Cerebellar nuclear complex (tissue), 1 donor: Measurements from ENCODE around the gene CMTM8.

Experiments used
- DNase-seq, 2 experiments: peaks; one replicate each; lab custom pipeline; 2025; lab: John Stamatoyannopoulos, UW

CMTM8 gene

DNA sequence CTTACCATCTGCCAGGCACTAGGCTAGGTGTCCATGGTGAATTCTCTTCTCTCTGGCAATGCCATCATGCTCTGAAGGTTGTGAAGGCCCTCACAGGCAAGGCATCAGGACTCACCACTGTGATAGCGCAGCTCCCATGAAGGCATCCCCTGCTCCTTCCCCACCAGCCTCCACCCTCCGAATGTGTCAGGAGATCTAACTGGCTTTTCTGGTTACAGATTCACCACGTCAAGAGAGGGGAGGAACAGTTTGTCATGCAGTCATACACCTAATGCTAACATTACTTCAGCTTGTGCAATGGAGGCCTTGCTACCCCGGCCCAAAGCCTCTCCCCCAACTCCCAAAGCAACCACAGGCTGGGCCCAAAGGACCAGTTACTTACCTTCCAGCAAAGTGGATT lies 8.9 kb upstream of the CMTM8 start:
- DNase-seq, result no peak

DNA sequence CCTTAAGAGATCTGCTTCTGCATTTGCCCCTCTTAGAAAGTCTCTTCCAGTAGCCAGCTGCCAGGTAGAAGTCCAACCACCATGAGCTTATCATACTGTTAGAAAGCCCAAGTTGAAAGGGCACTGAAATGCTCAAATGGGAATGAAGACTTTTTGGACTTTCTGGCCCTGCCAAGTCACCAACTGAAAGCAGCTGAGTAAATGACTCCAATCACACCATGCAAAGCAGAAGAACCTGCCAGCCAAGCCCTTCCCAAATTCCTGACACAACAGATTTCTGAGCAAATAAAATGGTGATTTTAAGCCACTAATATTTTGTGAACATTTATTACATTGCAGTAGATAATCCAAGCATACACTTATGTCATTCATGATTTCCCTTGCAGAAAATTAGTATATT lies 2.1 kb upstream of the CMTM8 start:
- DNase-seq, result no peak

DNA sequence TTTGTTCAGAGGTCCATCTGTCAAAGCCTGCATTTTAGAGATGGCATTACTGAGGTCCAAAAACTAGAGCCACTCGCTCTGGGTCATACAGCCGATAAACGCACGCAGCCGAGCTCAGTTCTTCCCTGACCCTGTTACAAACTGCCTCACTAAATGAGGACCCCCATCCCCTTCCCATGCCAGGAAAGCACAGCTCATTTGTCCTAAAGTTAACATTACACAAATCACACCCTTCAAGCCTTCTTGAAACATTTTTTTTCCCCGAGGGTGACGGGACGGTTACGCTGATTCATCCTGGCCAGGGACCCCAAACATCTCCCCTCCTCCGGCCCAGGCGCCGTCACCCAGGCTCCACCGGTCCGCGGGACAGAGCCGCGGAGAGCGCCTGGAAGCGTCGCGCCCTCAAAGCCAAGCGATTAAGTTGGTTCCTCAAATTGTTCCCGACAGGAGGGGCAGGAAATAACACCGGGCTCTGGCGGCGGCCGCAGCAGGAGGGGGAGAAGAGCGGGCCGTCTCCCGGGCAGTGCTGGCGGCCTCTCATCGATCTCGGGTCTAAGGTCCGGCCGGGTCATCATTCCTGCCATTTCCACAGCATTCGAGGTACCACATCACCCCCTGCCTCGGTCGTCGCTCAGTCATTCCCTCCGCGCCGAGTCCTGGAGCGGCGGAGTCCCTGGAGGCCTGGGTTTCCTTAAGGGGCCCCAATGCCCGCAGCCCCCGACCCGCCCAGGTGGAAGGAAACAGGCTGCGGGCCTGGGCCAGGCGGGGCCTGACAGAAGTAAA lies 619 bp upstream of the CMTM8 start:
- no peak for DNase-seq

GRCh38 chr3:32239307-32240158 lies 1.1 kb downstream of the CMTM8 start:
- DNase-seq, result no peak

DNA sequence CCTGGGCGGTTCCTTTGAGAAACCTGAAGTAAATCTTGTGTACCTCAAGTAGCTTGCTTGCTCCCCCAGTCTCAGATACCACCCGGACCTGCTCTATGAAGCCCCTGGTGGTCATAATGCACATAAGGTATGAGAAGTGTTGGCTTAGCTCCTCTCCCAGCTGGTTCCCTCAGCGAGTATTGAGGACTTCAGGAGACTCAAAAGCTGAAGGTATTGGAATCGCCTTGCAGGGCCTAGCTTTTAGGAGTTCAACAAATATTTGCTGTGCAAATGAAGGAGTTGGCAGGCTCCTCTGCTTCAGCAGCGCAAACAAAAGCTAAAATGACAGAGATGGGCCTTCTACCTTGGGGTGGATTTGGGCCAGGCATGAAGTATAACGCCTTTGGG lies 1.7 kb downstream of the CMTM8 start:
- no peak for DNase-seq

- no peak for DNase-seq
These were observed 2.6 kb downstream of the CMTM8 start for GRCh38 chr3:32241100-32241499.

DNA sequence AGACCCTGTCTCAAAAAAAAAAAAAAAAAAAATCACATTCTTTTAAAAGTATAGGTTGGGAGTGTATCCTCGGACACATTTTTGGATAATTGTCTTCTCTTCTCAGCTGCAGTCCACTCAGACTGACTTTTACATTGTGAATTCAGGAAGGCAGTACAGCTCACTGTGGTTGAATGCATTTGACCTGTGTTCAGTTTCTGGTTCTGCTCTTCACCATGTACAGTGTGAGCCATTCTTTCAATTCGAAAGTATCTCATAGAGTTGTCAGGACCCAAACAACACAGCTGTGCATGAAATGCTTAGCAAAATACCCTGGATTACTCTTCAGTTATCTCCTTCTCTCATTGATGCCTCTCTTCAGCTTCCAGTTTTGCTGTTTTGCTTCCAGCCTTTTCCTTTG lies 5.0 kb downstream of the CMTM8 start:
- no peak for DNase-seq

GRCh38 chr3:32245200-32245599 lies 6.7 kb downstream of the CMTM8 start:
- no peak for DNase-seq

DNA sequence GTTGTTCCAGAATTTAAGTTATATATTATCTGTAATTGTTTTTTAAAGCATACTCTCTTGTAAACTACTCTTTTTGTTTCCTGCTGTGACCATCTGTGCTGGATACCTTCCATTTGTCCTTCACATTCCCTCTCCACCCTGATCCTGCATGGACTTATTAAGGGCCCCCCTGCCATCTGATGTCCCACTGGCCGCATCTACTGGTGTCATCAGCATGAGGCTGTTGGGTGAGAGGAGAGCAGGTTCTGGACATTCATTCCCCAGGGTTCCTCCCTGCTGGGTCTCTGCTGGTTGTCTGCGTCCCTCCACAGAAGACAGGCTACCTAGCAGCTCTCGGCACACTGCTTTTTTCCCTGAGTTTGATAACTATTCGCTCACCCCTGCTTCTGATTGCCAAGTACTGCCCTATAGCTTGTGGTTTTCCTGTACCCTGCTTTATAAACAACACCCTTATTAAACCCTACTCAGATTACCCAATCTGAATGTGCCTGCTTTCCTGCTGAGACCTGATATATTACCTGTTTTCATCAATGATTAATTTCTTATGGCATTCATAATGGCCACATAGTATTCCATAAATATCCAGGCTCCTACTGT lies 7.7 kb downstream of the CMTM8 start:
- no peak for DNase-seq

GRCh38 chr3:32249184-32249782 lies 10.8 kb downstream of the CMTM8 start:
- no peak for DNase-seq

- no peak for DNase-seq
These were observed 15.8 kb downstream of the CMTM8 start for GRCh38 chr3:32254268-32254667.

DNA sequence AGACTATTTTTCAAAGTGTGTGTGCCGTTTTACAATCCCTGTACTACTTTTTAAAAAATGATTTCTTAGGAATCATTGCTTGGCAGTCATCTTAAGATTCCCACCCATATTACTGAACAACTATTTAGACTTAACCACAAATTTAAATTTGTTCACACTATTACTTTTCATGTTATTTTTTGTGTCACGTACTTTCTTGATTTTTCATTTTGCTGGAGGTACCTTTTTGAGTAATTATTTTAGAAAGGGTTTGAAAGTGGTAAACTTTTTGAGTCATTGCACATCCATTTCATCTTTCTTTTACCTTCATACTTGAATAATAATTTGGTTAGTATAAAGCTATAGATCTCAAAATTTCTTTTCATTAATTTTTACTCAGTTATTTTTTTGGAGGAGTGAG lies 16.9 kb downstream of the CMTM8 start:
- no peak for DNase-seq

GRCh38 chr3:32256206-32256605 lies 17.7 kb downstream of the CMTM8 start:
- DNase-seq, result no peak

- no peak for DNase-seq
These were observed 18.6 kb downstream of the CMTM8 start for GRCh38 chr3:32257042-32257441.

DNA sequence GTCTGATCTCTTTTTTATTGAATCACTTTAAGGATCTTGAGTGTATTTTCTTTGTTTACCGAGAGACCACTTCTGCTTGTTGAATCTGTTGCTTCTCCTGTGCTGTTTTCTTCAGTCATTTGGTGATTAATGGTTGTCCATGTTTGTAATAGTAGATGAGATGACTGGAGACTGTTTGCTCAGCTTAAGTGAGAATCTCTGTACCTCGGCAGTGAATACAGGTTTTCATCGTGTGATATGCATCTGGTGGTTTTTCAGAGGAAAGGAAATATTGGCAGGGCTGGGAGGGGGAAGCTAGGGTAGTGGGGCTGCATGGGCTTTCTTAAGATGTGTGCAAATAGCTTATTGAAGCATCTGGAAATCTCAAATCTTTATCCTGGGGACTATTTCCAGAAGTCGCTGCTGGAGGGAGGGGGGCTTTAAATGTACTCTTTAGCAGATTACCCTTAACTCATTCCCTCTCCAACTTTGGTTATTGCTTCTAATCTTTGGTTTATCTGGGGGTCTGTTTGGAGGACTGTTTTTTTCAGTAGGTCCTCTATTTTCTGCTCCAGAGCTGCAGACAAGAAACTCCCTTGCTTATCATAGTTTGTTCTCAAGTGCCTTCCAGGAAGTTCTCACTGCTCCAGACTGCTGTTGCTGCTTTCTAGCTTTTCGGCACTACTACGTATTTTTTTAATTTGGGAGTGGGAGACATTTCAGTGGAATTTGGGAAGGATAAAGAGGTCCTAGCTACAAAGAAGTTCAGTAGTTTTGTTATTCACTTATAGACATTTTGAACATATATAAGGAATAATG lies 19.4 kb downstream of the CMTM8 start:
- DNase-seq, result no peak

DNA sequence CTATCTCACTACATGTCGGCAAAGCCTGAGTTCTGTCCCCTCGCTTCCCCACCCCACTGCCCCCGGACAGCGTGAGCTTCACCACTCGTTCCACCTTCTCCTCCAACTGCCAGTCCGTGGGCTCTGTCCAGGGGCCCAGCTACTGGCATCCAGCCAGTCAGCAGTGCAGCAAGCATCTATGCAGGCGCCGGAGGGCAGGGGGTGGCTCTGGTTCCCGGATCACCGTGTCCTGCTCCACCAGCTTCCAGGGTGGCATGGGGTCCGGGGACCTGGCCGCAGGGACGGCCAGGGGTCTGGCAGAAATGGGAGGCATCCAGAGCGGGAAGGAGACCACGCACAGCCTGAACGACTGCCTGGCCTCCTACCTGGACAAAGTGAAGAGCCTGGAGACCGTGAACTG lies 20.4 kb downstream of the CMTM8 start:
- no peak for DNase-seq

DNA sequence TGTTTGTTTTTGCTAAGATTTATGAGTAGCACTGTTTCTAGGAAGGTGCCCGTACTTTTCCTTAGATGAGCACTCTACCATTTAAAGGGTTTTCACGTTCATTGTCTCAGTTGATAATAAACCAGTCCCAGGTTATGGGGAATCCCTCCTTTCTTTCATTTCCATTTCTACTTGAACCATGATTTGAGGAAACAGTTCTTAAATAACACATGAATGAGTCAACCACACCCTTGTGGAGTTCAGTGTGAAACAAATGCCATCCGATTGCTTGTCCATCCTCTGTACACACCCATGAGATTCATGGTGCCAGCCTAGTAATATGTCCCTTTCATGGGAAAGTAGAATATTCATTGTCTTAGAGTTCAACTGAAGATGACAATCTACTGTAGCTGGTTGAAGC lies 23.1 kb downstream of the CMTM8 start:
- no peak for DNase-seq

DNA sequence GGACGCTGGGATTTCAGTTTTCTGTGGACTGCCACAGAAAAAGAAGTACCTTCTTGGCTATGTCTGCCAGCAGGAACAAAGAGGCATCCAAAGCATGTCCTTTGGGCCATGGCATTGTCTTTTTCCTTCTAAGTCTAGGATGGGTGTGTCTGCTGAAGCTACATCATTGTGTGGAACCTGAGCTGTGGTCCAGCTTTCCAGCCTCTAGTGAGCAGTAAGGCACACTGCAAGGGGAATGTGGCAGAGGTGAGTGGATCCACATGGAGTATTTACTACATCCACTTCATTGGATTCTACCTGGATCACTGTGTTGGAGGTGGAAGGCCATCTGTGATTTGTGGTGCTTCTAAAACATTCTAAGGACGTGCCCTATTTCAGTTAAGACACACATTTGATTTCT lies 23.7 kb downstream of the CMTM8 start:
- DNase-seq, result no peak

- DNase-seq, result no peak
These were observed 35.8 kb downstream of the CMTM8 start for GRCh38 chr3:32274306-32274705.

- no peak for DNase-seq
These were observed 37.0 kb downstream of the CMTM8 start for GRCh38 chr3:32275506-32275905.

- DNase-seq, result no peak
These were observed 37.9 kb downstream of the CMTM8 start for GRCh38 chr3:32276279-32276841.
